NCI-H2171 treated with DMSO at 0.1 percent for 48 hours (cell line): ENCODE data around the gene C16orf46.
A peak's percentile ranks its signal among the peaks of the same experiment; 100 is the strongest.
"Not testable (repeated sequence)": the region's sequence is repeated elsewhere in the genome, so short reads cannot be mapped to it uniquely, and the experiment has no call there.

Experiments used
- DNase-seq: peaks from one replicate; lab custom pipeline; 2025; lab: John Stamatoyannopoulos, UW

C16orf46 gene, protein sequence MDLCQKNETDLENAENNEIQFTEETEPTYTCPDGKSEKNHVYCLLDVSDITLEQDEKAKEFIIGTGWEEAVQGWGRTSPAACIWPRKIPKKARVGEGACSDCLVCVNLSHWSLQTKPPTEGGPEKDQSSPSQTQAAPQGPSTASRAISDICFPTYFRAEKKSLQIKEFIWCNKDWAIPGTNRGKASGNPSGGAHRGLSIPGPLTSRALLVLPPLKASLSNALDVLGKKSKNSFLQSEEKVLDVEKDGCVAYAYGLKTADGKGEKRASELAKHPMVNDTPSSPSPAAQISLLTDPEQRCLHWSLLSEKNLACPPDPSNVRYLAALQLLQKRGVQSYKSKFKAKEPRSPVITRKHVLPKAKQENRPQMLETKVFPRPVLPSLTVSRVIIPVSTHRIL

DNA sequence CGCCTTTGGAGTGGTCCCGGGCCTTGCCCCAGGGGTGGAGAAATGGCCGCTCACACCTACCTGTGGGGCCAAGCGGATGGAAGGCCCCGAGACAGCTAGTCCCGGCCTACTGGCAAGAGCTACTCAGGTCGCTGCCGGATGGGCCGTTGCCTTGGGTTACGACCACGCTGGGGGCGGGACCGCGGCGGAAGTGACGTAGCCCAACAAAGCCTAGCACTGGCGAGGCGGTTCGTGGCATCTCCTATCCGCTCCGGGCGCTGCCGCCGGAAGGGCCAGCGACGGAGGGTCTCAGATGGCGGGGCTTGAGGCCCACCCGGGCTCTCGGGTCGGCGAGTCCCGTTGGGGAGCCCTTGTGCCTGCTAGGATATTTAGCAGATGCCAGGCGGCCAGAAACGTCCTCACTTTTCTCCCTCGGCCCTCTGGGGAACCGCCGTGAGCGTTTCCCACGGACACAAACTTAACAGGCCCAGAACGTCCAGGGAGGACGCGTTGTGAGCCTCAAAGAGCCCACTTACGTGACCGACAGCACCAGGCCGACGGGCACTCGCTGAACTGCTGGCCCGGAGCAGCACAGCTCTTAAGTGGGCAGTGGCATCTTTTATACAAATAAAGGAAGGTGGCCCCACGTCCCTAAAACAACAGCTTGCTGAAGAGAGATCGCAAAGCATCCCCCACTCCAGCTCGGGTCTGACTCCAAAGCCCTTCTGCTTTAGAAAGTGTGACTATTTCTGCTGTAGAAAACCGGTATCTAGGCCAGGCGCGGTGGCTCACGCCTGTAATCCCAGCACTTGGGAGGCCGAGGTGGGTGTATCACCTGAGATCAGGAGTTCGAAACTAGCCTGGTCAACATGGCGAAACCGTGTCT, at the start of gene C16orf46:
Gene C16orf46 (minus strand): TSS at position 163 of the 865 bp plus-strand sequence. CDS start 13,283 bp downstream, outside the sequence.
- peak; percentile 94 for DNase-seq

DNA sequence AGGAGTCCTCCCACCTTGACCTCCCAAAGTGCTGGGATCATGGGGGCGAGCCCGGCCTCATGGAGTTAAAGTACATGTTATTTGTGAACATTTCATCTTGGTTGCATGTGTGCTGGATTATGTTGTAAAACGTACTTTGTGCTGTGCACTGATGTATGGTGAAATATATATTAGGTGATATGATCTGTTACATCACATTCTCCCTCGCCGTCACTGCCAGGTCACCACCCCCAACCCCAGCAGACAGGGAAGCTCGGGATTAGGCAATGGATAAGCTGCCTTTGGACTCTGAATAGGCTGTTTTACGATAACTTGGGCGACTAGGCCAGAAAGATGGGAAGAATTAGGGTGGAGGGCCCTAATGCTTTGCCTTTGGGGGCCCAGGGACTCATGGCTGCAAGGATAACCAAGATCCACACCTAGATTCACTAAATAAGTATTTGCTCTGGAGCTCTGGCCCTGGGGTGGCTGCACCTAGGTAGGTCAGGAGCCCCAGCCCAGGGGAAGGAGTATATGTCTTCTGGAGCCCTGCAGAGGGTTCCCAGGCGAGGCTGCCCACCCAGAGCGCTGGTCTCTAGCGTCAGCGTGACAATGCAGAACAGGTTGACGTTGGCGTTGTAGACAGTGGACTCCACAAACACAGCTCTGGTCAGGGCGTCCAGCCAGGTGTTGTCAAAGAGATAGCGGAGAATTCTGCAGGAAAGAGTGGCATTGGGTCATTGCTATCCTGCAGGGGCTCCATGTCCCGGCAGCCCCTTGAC, 46.2 kb upstream of the C16orf46 start:
- DNase-seq = no peak

DNA sequence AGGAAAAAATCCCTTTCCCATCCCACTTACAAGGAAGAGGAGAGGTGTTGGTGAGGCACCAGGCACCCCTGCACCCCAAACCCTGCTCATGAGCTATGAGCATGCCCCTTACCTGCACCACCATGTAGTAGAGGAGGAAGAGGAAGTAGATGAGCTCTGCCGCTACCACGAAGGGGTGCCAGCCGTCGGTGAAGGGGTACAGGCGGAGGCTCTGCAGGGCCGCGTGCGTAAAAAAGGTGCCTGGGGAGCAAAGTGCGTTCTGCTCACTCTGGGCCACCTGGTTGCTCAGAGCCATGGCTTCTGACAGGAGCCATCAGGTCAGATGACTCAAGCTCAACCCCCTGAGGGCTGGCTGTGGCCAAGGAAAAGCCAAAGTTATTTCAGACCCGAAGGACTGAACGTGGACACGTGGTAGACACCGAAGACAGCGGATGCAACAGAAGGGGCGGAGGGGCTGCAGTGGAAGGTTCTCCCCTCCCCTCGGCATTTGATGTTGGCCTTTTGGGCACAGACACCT, 44.5 kb upstream of the C16orf46 start:
- DNase-seq = no peak

DNA sequence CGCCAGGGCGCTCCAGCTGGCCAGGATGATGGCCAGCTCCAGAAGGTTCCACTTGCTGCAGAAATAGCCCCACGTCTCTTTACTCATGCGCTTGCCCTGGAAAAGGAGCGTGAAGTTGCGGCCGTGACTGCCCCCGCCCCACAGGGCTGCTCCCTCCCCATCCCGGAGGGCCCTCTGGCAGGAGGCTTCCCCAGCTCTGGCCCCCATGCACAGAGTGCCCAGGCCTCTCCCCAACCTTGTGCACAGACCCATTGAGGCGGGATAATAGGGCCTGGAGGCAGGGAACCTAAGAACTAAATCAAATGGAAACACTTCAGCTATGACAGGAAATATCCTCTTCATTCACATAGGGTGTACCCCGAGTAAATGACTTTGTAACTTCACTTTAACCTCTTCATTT, 40.4 kb upstream of the C16orf46 start:
- DNase-seq = no peak

DNA sequence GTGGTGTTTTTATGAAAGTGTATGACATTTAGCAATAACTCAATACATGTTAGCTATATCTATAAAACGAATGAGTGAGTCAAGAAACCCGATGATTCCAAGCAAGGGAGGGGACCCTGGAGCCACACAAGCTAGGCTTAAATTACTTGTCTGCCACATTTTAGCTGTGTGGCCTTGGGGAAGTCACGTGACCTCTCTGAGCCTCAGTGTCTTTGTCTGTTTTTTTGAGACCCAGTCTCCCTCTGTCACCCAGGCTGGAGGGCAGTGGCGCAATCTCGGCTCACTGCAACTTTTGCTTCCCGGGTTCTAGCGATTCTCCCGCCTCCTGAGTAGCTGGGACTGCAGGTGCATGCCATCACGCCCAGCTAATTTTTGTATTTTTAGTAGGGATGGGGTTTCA, 39.2 kb upstream of the C16orf46 start:
- no peak for DNase-seq

DNA sequence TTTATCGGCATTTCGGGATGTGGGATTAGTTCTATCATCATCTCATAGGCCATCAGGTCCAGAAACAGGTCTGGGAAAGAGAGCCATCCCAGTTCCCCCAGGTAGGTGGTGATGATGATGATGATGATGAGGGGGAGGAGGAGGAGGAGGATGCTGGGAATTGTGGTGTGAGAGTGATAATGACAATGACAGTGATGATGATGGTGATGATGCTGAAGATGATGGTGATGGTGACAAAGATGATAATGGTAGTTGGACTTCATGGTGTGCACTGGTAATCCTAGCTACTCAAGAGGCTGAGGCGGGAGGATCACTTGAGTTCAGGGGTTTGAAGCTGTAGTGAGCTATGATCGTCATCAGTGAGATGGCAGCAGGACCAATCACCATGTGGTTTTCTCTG, 35.4 kb upstream of the C16orf46 start:
- no peak for DNase-seq

DNA sequence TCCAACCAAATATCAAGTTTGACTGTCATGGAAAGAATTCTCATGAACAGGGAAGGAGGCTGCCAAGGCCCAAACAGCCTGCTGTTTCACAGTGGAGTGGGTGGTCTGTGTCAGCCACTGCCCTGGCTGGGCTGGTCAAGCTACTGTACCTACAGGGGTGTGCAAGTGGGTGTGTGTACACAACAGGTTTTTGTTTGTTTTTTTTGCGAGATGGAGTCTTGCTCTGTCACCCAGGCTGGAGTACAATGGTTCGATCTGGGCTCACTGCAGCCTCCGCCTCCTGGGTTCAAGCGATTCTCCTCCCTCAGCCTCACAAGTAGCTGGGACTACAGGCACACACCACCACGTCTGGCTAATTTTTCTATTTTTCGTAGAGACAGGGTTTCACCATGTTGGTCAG, 32.2 kb upstream of the C16orf46 start:
- DNase-seq = not testable (repeated sequence)

DNA sequence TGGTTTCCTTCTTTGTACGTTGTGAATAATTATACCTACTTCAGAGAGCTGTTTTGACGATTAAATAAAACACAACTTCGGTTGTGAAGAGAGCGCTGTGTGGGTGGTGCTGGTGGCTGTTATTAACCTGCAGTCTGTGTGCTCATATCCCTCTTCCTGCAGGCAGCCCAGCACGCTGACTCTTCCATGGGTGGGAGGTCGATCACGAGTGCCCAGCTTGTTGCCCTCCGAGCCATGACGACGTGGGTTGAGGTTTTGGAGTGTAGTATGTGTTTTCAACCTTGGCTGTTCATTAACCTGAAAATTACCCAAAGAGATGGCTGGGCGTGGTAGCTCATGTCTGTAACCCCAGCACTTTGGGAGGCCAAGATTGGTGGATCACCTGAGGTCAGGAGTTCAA, 30.5 kb upstream of the C16orf46 start:
- no peak for DNase-seq

DNA sequence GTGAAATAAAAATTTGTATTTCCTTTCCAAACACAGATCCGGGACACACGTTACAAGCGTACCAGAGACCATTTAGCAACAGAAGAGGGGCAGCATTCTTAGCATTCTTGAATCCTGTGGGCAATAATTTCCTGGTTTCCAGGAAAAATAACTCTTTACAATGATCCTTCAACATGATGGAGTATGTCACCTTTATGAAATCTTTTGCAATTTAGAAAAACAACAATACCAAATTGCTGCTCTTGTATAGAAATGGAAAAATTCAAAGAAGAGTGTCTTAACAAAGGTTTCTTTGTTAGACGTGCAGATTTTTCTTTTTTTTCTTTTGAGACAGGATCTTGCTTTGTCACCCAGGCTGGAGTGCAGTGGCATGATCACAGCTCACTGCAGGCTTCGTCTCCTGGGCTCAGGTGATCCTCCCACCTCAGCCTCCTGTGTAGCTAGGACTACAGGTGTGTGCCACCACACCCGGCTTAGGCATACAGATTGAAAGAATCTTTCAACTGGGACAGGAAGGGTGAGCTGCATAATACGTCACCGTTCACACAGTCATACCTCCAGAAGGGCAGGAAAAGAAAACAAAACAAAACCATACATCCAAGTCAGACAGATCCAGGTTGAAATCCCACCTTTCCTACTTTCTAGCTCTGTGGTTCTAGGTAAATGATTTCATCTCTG, 29.9 kb upstream of the C16orf46 start:
- DNase-seq = no peak

DNA sequence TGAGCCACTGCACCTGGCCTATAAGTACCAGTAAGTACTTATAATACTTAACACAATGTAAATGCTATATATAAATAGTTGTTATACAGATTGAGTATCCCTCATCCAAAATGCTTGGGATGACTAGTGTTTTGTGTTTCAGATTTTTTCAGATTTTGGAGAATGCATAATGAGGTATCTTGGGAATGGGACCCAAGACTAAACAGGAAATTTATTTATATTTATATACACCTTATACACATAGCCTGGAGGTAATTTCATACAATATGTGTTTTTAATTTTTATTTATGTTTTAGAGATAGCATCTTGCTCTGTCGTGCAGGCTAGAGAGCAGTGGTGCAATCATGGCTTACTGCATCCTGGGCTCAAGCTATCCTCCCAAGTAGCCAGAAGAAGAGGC, 28.9 kb upstream of the C16orf46 start:
- no peak for DNase-seq

DNA sequence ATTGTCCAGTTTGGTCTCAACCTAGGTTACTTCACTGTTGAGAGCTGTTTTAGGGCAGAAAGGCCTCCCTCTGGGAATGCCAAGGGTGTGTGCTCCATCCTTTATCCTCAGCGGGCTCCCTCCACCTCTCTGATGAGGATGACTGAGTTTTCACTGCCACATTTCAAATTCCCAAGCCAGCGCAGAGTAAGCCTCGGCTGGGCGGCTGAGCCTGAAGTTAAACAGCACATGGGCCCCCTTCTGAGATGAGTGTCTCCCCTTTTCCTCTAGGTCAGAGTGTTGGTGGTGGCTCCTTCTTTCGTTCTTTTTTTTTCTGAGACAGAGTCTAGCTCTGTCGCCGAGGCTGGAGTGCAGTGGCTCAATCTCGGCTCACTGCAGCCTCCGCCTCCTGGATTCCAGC, 24.7 kb upstream of the C16orf46 start:
- DNase-seq = no peak

DNA sequence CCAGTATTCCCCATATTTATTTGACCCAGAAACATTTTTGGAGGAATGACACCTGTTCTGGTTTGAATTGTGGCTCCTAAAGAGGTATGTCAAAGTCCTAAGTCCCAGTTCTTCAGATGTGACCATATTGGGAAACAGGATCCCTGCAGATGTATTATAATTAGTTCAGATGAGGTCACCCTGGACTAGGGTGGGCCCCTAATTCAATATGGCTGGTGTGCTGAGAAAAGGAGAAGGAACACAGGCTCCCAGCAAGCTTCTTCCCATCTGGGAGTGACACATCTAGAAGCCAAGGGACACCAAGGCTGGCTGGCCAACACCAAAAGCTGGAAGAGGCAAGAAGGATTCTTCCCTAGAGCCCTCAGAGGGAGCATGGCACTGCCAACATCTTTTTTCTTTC, 22.9 kb upstream of the C16orf46 start:
- no peak for DNase-seq

DNA sequence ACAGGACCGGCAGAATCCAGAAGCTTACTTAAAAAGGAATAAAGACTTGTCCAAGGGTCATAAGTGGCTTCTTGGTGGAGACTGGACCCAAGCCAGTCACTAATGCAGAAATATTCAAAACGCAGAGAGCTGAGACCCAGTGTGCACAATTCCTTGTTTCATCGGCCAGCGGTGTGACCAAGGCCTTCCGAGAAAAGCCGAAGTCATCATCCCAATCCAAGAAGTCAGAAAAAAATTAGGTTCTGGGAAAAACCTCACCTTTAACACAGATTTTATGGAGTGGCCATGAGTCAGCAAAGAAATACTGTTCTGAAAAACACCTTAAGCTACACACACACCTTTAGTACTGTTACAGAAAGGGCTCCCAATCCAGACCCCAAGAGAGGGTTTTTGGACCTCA, 20.2 kb upstream of the C16orf46 start:
- DNase-seq = no peak

DNA sequence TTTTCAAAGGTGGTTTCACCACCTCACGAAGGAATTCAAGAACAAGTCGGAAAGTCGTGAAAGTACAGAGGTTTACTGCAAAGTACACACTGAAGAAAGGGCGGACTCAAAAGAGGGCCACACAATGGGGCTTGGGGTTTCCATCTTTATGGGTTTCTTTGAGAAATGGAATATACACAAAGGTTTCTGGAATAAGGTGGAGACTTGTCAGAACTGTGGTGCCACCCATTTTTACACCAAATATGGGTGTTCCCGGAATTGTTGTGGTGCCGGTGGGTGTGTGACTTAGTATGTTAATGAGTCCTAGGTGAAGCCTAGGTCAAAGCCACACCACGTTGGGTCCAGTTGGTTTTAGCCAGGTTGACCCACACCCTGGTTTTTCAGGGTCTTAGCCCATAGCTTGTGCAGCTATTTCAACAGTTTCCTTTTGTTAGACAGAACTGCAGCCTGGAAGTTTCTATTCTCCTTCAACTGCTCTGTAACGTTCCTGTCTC, 19.7 kb upstream of the C16orf46 start:
- DNase-seq = no peak

DNA sequence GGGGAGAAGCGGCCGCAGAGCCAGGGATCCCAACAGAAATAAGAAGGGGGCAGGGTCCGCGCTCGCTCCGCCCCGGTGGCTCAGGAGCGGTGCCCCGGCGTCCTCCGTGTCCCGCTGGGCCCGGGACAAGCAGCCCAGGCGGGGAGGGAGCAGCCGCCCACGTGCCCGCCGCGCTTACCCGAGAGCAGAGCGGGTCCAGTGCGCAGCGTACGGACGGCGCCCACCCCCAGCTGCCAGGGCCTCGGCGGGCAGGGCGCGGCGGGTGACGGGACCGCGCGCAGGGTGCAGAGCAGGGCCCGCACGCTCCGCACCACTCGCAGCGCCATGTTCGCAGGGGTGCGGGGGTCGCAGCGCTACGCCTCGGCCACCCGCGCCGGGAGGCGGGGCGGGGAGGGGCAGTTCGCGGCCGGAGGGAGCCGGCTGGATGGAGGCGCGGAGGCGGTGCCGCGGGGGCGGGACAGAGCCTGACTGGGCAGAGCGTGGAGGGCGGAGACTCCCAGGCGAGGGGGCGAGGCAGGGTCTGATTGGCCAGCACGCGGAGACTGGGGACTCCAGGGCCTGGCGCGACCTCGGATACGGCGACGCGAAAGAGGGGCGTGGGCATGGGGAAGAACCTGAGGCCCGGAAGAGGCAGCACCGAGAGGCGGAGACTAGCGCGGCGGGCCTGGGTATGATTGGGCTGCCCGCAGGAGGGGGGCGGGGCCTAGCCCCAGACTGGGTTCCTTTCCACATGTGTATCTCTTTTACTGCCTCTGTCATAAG, 19.1 kb upstream of the C16orf46 start, which contains the start of gene GCSH:
Gene GCSH (minus strand): TSS at position 443 of the 762 bp plus-strand sequence. CDS start 117 bp downstream, at position 326.
- peak; percentile 98 for DNase-seq

DNA sequence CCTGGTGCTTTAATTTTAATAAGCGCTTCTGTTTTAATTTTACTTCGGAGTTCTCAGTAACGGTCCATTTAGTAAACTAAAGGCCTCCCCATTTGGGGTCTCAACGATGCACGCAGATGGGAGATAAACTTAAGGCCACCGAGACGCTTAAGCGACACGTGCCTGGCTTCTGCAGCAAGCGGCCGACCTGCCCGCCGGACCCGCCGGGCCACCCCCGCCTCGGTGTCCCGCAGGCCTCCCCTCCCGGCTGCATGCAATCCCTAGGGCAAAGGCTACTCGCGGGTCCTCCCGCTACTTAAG, 18.6 kb upstream of the C16orf46 start:
- no peak for DNase-seq

DNA sequence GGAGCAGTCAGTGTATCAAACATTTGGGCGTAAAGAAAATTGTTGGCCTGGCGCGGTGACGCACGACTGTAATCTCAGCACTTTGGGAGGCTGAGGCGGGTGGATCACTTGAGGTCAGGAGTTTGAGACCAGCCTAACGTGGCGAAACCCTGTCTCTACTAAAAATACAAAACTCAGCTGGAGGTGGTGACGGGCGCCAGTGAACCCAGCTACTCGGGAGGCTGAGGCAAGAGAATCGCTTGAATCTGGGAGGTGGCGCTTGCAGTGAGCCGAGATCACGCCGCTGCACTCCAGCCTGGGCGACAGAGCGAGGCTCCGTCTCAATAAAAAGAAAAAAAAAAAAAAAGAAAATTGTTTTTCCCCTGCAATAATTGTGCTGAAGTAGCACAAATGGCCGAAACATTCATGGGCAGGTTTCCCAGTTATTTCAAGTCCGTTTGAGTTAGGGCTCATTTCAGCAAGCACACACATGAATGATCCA, 17.8 kb upstream of the C16orf46 start:
- DNase-seq = no peak

DNA sequence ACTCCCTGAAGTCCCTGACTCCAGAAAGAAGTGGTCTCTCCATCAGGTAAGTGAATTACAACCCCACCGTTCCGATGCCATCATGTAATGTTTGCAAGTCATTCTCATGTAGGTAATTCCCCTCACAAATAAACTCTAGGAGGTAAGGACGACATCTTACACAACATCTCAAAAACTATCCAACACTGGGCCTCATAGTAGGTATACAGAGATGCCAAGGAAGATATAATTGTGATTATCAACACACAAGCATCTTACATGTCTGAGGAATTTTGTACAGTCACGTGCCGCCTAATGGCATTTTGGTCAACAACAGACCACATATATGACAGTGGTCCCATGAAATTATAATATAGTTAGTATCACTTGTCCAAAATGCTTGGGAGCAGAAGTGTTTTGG, 11.8 kb upstream of the C16orf46 start:
- no peak for DNase-seq

DNA sequence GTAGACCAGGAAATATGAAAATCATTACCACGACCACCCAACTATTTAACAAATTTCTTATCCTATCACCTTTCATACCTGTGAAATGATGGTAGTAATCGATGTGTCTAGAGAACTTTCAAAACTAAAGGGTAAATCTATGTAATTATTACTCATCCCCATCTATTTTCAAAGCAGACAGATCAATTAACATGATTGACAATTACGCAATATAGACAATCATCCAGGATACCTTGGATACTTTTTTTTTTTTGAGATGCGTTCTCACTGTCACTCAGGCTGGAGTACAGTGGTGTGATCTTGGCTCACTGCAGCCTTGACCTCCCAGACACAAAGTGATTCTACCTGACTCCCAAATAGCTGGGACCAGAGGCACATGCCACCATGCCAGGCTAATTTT, 4.0 kb upstream of the C16orf46 start:
- DNase-seq = no peak

DNA sequence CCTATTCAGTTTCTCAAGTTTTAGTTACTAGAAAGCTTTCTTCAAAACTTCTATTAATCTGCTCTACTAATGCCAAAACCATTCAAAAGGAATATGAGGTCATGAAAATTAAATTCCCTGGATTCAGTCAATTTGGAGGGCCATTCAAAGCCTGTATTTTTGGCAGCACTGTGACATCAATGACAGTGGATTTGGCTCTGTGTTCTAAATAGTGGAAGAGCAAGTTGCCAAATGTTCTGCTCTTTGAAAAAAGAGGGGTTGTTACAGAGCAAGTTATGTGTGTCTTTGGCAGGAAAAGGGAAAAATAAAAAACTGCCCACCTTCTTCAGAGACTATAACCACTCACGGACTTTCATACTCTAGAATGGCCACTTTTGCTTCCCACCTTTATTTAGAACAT, 3.2 kb upstream of the C16orf46 start:
- DNase-seq = no peak
